Common myeloid progenitor, CD34-positive (primary cell): Measurements from ENCODE around the gene CAMKK2.
A peak's percentile ranks its signal among the peaks of the same experiment; 100 is the strongest.
"Not testable (repeated sequence)": the region's sequence is repeated elsewhere in the genome, so short reads cannot be mapped to it uniquely, and the experiment has no call there.

Experiments
- CTCF ChIA-PET: fragments of 350-600 bp; sonication (Branson Sonifier 250); formaldehyde crosslinking; loops from one replicate; lab custom pipeline; 2021; ENCODE audit warnings: antibody characterized with exemption; lab: Charles Lee
- POLR2A ChIA-PET: fragments of 350-600 bp; sonication (Branson Sonifier 250); formaldehyde crosslinking; loops from one replicate; lab custom pipeline; 2021; ENCODE audit warnings: antibody characterized with exemption; lab: Charles Lee
- DNase-seq, 3 donors: peaks; one replicate each; pipeline versions ENCODE4 v3.0.0 to v3.0.0-alpha.2; 2013
- H3K27ac ChIP-seq, 2 experiments: 1 replicate in 1 of 2; 2 replicates in 1 of 2; pipeline ENCODE4 v1.7.0; 2013; ENCODE audit warnings: inconsistent platforms in 2 of 2, low read length in 2 of 2, mild to moderate bottlenecking in 2 of 2, low read depth in 1 of 2, moderate library complexity in 1 of 2; ENCODE audit not compliant: severe bottlenecking in 2 of 2, insufficient read depth in 1 of 2, poor library complexity in 1 of 2
- H3K27me3 ChIP-seq, 5 experiments: replicated peaks in 2 of 5; 1 replicate in 3 of 5; 2 replicates in 2 of 5; pipeline versions ENCODE4 v1.6.1 to v1.7.0; 2013; ENCODE audit warnings: low read length in 4 of 5, mild to moderate bottlenecking in 2 of 5, moderate library complexity in 2 of 5, inconsistent platforms in 1 of 5; ENCODE audit not compliant: insufficient read depth in 5 of 5, control insufficient read depth in 4 of 5
- H3K36me3 ChIP-seq, 4 experiments: 1 replicate in 2 of 4; 2 replicates in 2 of 4; pipeline versions ENCODE4 v1.6.1 to v1.7.0; 2013; ENCODE audit warnings: low read length in 3 of 4, control low read depth in 1 of 4, mild to moderate bottlenecking in 1 of 4; ENCODE audit not compliant: control insufficient read depth in 4 of 4, insufficient read depth in 4 of 4
- H3K4me1 ChIP-seq, 4 experiments: 1 replicate in 3 of 4; 2 replicates in 1 of 4; pipeline versions ENCODE4 v1.6.1 to v1.7.1; 2013; ENCODE audit warnings: low read length in 3 of 4, mild to moderate bottlenecking in 3 of 4, control low read depth in 1 of 4, inconsistent platforms in 1 of 4, moderate library complexity in 1 of 4; ENCODE audit not compliant: control insufficient read depth in 4 of 4, insufficient read depth in 4 of 4; ENCODE audit errors: control extremely low read depth in 1 of 4
- H3K4me3 ChIP-seq, 7 experiments: 1 replicate in 4 of 7; 2 replicates in 3 of 7; pipeline versions ENCODE4 v1.5.1 to v1.7.0; 2013; ENCODE audit warnings: mild to moderate bottlenecking in 7 of 7, low read length in 6 of 7, moderate library complexity in 6 of 7, inconsistent platforms in 2 of 7, low read depth in 2 of 7, control low read depth in 1 of 7; ENCODE audit not compliant: insufficient read depth in 4 of 7, control insufficient read depth in 1 of 7; ENCODE audit errors: extremely low read depth in 1 of 7
- H3K9me3 ChIP-seq, 5 experiments: 1 replicate in 4 of 5; 2 replicates in 1 of 5; pipeline versions ENCODE4 v1.6.1 to v1.7.1; 2013; ENCODE audit warnings: low read length in 4 of 5, mild to moderate bottlenecking in 2 of 5, inconsistent platforms in 1 of 5, low read depth in 1 of 5, moderate library complexity in 1 of 5; ENCODE audit not compliant: control insufficient read depth in 4 of 5, insufficient read depth in 2 of 5; ENCODE audit errors: control extremely low read depth in 1 of 5
- WGBS: methylation state at CpG from one replicate; pipeline ENCODE4 v1.1.5; 2013; ENCODE audit not compliant: insufficient coverage; 5-methylcytosine and 5-hydroxymethylcytosine counted together

CAMKK2 gene

GRCh38 chr12:121282072-121282742, 14.3 kb downstream of the CAMKK2 start:
- Histone ChIP-seq H3K4me1 (peaks cover under 1 to 2% (median 1%) of the 10 kb centered on the region in 4 experiments), H3K9me3 (no peaks in the 10 kb centered on the region), H3K27me3 (no peaks in the 10 kb centered on the region), H3K4me3 (no peak overlapping the region), H3K36me3 (peaks cover 9 to 37% (median 20%) of the 10 kb centered on the region in 4 experiments), H3K27ac (no peak overlapping the region)
- CTCF ChIA-PET, result no interaction called here
- POLR2A ChIA-PET, result no interaction called here
- 95% methylated on average over 8 of the region's 10 CpGs for WGBS
- no peak for DNase-seq

GRCh38 chr12:121281116-121281515, 15.4 kb downstream of the CAMKK2 start:
- H3K4me3 ChIP-seq, H3K27me3 ChIP-seq, CTCF ChIA-PET, H3K9me3 ChIP-seq, DNase-seq, POLR2A ChIA-PET, H3K4me1 ChIP-seq, H3K27ac ChIP-seq: not testable (repeated sequence)
- H3K36me3 ChIP-seq, result peaks cover 9 to 37% (median 22%) of the 10 kb centered on the region in 4 experiments
- WGBS, result 100% methylated on average over 8 of the region's 14 CpGs

DNA sequence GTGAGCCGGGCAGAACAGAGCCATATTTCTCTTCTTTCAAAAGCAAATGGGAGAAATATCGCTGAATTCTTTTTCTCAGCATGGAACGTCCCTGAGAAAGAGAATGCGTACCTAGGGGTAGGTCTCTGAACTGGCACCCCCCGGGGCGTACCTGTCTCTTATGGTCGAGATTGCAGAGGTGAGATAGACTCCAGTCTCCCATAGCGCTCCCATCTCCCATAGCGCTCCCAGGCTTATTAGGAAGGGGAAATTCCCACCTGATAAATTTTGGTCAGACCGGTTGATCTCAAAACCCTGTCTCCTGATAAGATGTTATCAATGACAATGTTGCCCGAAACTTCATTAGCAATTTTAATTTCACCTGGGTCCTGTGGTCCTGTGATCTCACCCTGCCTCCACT, 16.0 kb downstream of the CAMKK2 start:
- CTCF ChIA-PET, H3K9me3 ChIP-seq, H3K27me3 ChIP-seq, H3K4me3 ChIP-seq, DNase-seq, H3K27ac ChIP-seq, H3K4me1 ChIP-seq, POLR2A ChIA-PET: not testable (repeated sequence)
- WGBS, result 95% methylated on average over 9 of the region's 11 CpGs
- H3K36me3 ChIP-seq, result peaks cover 9 to 33% (median 22%) of the 10 kb centered on the region in 4 experiments

GRCh38 chr12:121279507-121279915, 17.0 kb downstream of the CAMKK2 start:
- WGBS, result 70% methylated on average over 10 of the region's 10 CpGs
- Histone ChIP-seq H3K4me3 (no peak overlapping the region), H3K27ac (no peak overlapping the region), H3K4me1 (peaks cover 0 to 1% (median 0%) of the 10 kb centered on the region in 4 experiments), H3K27me3 (no peaks in the 10 kb centered on the region), H3K36me3 (peaks cover 5 to 31% (median 22%) of the 10 kb centered on the region in 4 experiments), H3K9me3 (no peaks in the 10 kb centered on the region)
- no peak for DNase-seq
- ChIA-PET CTCF (interaction anchor here (0.6 kb wide), 1 partner anchor 82 kb away, joined by 3 read pairs; no protein-coding TSS in a partner anchor), POLR2A (no interaction called here)

DNA sequence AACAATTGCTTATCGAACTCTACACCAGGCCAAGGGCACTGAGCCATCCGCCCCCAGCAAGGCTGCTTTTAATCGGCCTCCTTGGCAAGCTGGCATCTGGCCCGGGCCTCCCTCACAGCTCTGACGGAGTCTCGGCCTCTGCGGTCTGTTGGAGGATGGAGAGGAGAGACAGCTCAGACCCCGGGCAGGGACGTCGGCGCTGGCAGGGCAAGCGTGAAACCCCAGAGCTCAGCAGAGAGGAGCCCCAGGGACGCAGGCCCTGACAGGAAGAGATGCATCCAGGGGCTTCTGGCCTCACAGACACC, 17.5 kb downstream of the CAMKK2 start:
- ChIA-PET POLR2A (no interaction called here), CTCF (no interaction called here)
- H3K4me1 ChIP-seq, result peaks cover 0 to 1% (median 0%) of the 10 kb centered on the region in 4 experiments
- 98% methylated on average over 9 of the region's 13 CpGs for WGBS
- no peak overlapping the region for H3K27ac ChIP-seq
- no peak overlapping the region for H3K4me3 ChIP-seq
- H3K27me3 ChIP-seq, result no peaks in the 10 kb centered on the region
- H3K9me3 ChIP-seq, result no peaks in the 10 kb centered on the region
- H3K36me3 ChIP-seq, result peaks cover 4 to 35% (median 24%) of the 10 kb centered on the region in 4 experiments
- DNase-seq, result no peak

GRCh38 chr12:121278169-121279070, 18.1 kb downstream of the CAMKK2 start:
- ChIA-PET CTCF (no interaction called here), POLR2A (no interaction called here)
- Histone ChIP-seq H3K9me3 (no peaks in the 10 kb centered on the region), H3K27ac (no peak overlapping the region), H3K4me3 (no peak overlapping the region), H3K36me3 (peaks cover 4 to 37% (median 26%) of the 10 kb centered on the region in 4 experiments), H3K27me3 (no peaks in the 10 kb centered on the region), H3K4me1 (peaks cover 0 to 1% (median 0%) of the 10 kb centered on the region in 4 experiments)
- 96% methylated on average over 15 of the region's 15 CpGs for WGBS
- peak in 2 of 3 donors; percentile 23 to 33 for DNase-seq

GRCh38 chr12:121277374-121277759, 19.1 kb downstream of the CAMKK2 start:
- Histone ChIP-seq H3K4me1 (peaks cover 0 to 1% (median 0%) of the 10 kb centered on the region in 4 experiments), H3K4me3 (no peak overlapping the region), H3K27ac (no peak overlapping the region), H3K9me3 (no peaks in the 10 kb centered on the region), H3K36me3 (peaks cover 10 to 39% (median 28%) of the 10 kb centered on the region in 4 experiments), H3K27me3 (no peaks in the 10 kb centered on the region)
- CTCF ChIA-PET, result interaction anchor here (0.5 to 1.0 kb wide), 2 partner anchors 30 to 182 kb away, joined by 3 read pairs; no protein-coding TSS in a partner anchor
- no peak for DNase-seq
- POLR2A ChIA-PET, result no interaction called here
- 100% methylated on average over 3 of the region's 6 CpGs for WGBS
